ELR (cell line): ENCODE data around the gene SMIM10L2A.
"Not testable (repeated sequence)": the region's sequence is repeated elsewhere in the genome, so short reads cannot be mapped to it uniquely, and the experiment has no call there.

ENCODE experiments used
- DNase-seq: peaks from one replicate; pipeline ENCODE4 v3.0.0-alpha.2; 2015; ENCODE audit warnings: low read depth

Gene SMIM10L2A

GRCh38 chrX:135423173-135423864, 1.6 kb downstream of the SMIM10L2A start:
- not testable (repeated sequence) for DNase-seq

- DNase-seq: no peak
Observed at GRCh38 chrX:135424469-135424868, 2.7 kb downstream of the SMIM10L2A start.

GRCh38 chrX:135425026-135425965, 3.6 kb downstream of the SMIM10L2A start:
- no peak for DNase-seq

- DNase-seq: no peak
Observed at GRCh38 chrX:135429429-135429828, 7.7 kb downstream of the SMIM10L2A start.

GRCh38 chrX:135431886-135432285, 10.1 kb downstream of the SMIM10L2A start:
- DNase-seq: no peak

- no peak for DNase-seq
Observed at GRCh38 chrX:135432453-135432852, 10.7 kb downstream of the SMIM10L2A start.

- DNase-seq: no peak
Observed at GRCh38 chrX:135432881-135433521, 11.3 kb downstream of the SMIM10L2A start.

GRCh38 chrX:135433531-135434257, 11.9 kb downstream of the SMIM10L2A start:
- no peak for DNase-seq

- no peak for DNase-seq
Observed at GRCh38 chrX:135434258-135435138, 12.8 kb downstream of the SMIM10L2A start.

- no peak for DNase-seq
Observed at GRCh38 chrX:135435139-135435922, 13.6 kb downstream of the SMIM10L2A start.

GRCh38 chrX:135435933-135436332, 14.2 kb downstream of the SMIM10L2A start:
- DNase-seq: no peak

GRCh38 chrX:135436456-135436855, 14.7 kb downstream of the SMIM10L2A start:
- no peak for DNase-seq

- no peak for DNase-seq
Observed at GRCh38 chrX:135436966-135437866, 15.5 kb downstream of the SMIM10L2A start.

GRCh38 chrX:135437867-135438733, 16.4 kb downstream of the SMIM10L2A start:
- no peak for DNase-seq

- DNase-seq: no peak
Observed at GRCh38 chrX:135438734-135439043, 16.9 kb downstream of the SMIM10L2A start.

- DNase-seq: no peak
Observed at GRCh38 chrX:135449637-135450550, 28.1 kb downstream of the SMIM10L2A start.

GRCh38 chrX:135453381-135453780, 31.6 kb downstream of the SMIM10L2A start:
- DNase-seq: no peak
